CD4-positive, alpha-beta memory T cell (primary cell): Measurements from ENCODE around the gene AIFM3. TPM values are rescaled to one million over a fixed set of nuclear protein-coding genes. Genes with fewer than 3 reads are reported as not detected.
"Not testable (repeated sequence)": the region's sequence is repeated elsewhere in the genome, so short reads cannot be mapped to it uniquely, and the experiment has no call there.

Experiments
- CTCF ChIA-PET: fragments of 350-600 bp; sonication (Branson Sonifier 250); formaldehyde crosslinking; loops from one replicate; lab custom pipeline; 2021; ENCODE audit warnings: inconsistent platforms; ENCODE audit not compliant: partially characterized antibody; lab: Charles Lee
- POLR2A ChIA-PET: fragments of 350-600 bp; sonication (Branson Sonifier 250); formaldehyde crosslinking; loops from one replicate; lab custom pipeline; 2021; ENCODE audit not compliant: partially characterized antibody; lab: Charles Lee
- DNase-seq, 5 donors: peaks; one replicate each; pipeline versions ENCODE4 v3.0.0 to v3.0.0-alpha.2; 2020 to 2022; ENCODE audit warnings: mixed read lengths in 1 of 5
- H3K27ac ChIP-seq: one replicate; pipeline ENCODE4 v1.7.0; 2013; ENCODE audit warnings: low read depth, low read length
- H3K27me3 ChIP-seq: 2 replicates; pipeline ENCODE4 v1.7.0; 2013; ENCODE audit warnings: mild to moderate bottlenecking, low read length, moderate library complexity; ENCODE audit not compliant: insufficient read depth
- H3K36me3 ChIP-seq: 2 replicates; pipeline ENCODE4 v1.7.0; 2013; ENCODE audit warnings: mild to moderate bottlenecking, low read length, moderate library complexity; ENCODE audit not compliant: insufficient read depth
- H3K4me1 ChIP-seq: 2 replicates; pipeline ENCODE4 v1.7.0; 2013; ENCODE audit warnings: mild to moderate bottlenecking, low read length, moderate library complexity; ENCODE audit not compliant: insufficient read depth
- H3K4me3 ChIP-seq, 2 donors: one replicate each; pipeline ENCODE4 v1.7.0; 2013; ENCODE audit warnings: low read length in 2 of 2, mild to moderate bottlenecking in 1 of 2
- H3K9me3 ChIP-seq, 2 donors: one replicate each; pipeline ENCODE4 v1.7.0; 2013; ENCODE audit warnings: low read length in 2 of 2, control low read depth in 1 of 2; ENCODE audit not compliant: control insufficient read depth in 1 of 2
- H3K27ac Mint-ChIP-seq, 7 donors: one replicate each; pipeline ENCODE4 v1.8.0; 2020 to 2021; ENCODE audit warnings: mixed read lengths in 7 of 7, mild to moderate bottlenecking in 6 of 7, inconsistent platforms in 3 of 7, moderate library complexity in 3 of 7
- H3K27me3 Mint-ChIP-seq, 2 donors: one replicate each; pipeline ENCODE4 v1.8.0; 2020 to 2021; ENCODE audit warnings: mixed read lengths in 2 of 2
- H3K36me3 Mint-ChIP-seq, 2 donors: one replicate each; pipeline ENCODE4 v1.8.0; 2020 to 2021; ENCODE audit warnings: mixed read lengths in 2 of 2, inconsistent platforms in 1 of 2, mild to moderate bottlenecking in 1 of 2
- H3K4me1 Mint-ChIP-seq, 4 donors: one replicate each; pipeline ENCODE4 v1.8.0; 2020 to 2021; ENCODE audit warnings: mixed read lengths in 4 of 4, mild to moderate bottlenecking in 1 of 4
- H3K4me3 Mint-ChIP-seq, 8 donors: one replicate each; pipeline ENCODE4 v1.8.0; 2020 to 2021; ENCODE audit warnings: mixed read lengths in 8 of 8, mild to moderate bottlenecking in 7 of 8, moderate library complexity in 6 of 8, inconsistent platforms in 3 of 8
- H3K9me3 Mint-ChIP-seq, 8 donors: one replicate each; pipeline ENCODE4 v1.8.0; 2020 to 2021; ENCODE audit warnings: mixed read lengths in 8 of 8, mild to moderate bottlenecking in 5 of 8, inconsistent platforms in 3 of 8, moderate library complexity in 1 of 8
- intact Hi-C: fragments of 100-400 bp; cut with micrococcal nuclease; formaldehyde crosslinking; loops from one replicate; pipeline ENCODE4 v1.15.1; 2023
- polyA plus RNA-seq, 2 donors: library from polyadenylated mRNA; unstranded; fragments of 300-500 nt; fragmentation: Illumina TruSeq; gene quantifications; one replicate each; pipeline ENCODE4 v1.2.3, GENCODE V29; 2021
- total RNA-seq, 2 experiments: library from RNA; stranded (reverse); gene quantifications; one replicate each; pipeline ENCODE4 v1.2.3, GENCODE V29; 2021

The AIFM3 gene
- total and polyA plus RNA-seq, 4 experiments from 2014 or later: 0.55 to 1.0 TPM; not detected in 2

GRCh38 chr22:20927940-20928572, 39.0 kb upstream of the AIFM3 start:
- no peak overlapping the region for H3K27ac ChIP-seq
- H3K27me3 ChIP-seq: no peaks in the 10 kb centered on the region
- Mint-ChIP-seq H3K4me3 (peak overlapping the region in 1 of 8 donors; percentile 15), H3K9me3 (no peaks in the 10 kb centered on the region), H3K27ac (peak overlapping the region in 2 of 7 donors; percentile 10 to 70), H3K36me3 (peaks cover 11 to 17% of the 10 kb centered on the region in 2 donors), H3K4me1 (peaks cover 30 to 77% (median 57%) of the 10 kb centered on the region in 4 donors), H3K27me3 (no peaks in the 10 kb centered on the region)
- peaks cover 24% of the 10 kb centered on the region for H3K36me3 ChIP-seq
- H3K9me3 ChIP-seq: no peaks in the 10 kb centered on the region
- intact Hi-C loops: no loop called here
- no peak overlapping the region for H3K4me3 ChIP-seq
- H3K4me1 ChIP-seq: peaks cover 78% of the 10 kb centered on the region
- POLR2A ChIA-PET: no interaction called here
- peak in 1 of 5 donors; percentile 35 for DNase-seq
- CTCF ChIA-PET: no interaction called here

- H3K4me1 ChIP-seq: peaks cover 75% of the 10 kb centered on the region
- Mint-ChIP-seq H3K36me3 (peaks cover 11 to 17% of the 10 kb centered on the region in 2 donors), H3K4me1 (peaks cover 30 to 81% (median 57%) of the 10 kb centered on the region in 4 donors), H3K9me3 (no peaks in the 10 kb centered on the region), H3K27ac (peak overlapping the region in 2 of 7 donors; percentile 10 to 46), H3K27me3 (no peaks in the 10 kb centered on the region), H3K4me3 (peak overlapping the region in 2 of 8 donors; percentile 4 to 38)
- peaks cover 25% of the 10 kb centered on the region for H3K36me3 ChIP-seq
- POLR2A ChIA-PET: no interaction called here
- H3K27me3 ChIP-seq: no peaks in the 10 kb centered on the region
- intact Hi-C loops: no loop called here
- DNase-seq: no peak
- no peaks in the 10 kb centered on the region for H3K9me3 ChIP-seq
- H3K27ac ChIP-seq: no peak overlapping the region
- CTCF ChIA-PET: no interaction called here
- no peak overlapping the region for H3K4me3 ChIP-seq
Measured at GRCh38 chr22:20928573-20928967, 38.5 kb upstream of the AIFM3 start.

GRCh38 chr22:20930004-20930403, 37.1 kb upstream of the AIFM3 start:
- intact Hi-C loops: no loop called here
- peak overlapping the region in 2 of 8 donors; percentile 13 to 28 for H3K4me3 Mint-ChIP-seq
- POLR2A ChIA-PET: interaction anchor here (1.5 kb wide), 1 partner anchor 10 kb away, joined by 4 read pairs; no protein-coding TSS in a partner anchor

GRCh38 chr22:20930435-20930834, 36.6 kb upstream of the AIFM3 start:
- H3K4me3 ChIP-seq, H3K9me3 ChIP-seq, DNase-seq, H3K27me3 ChIP-seq, intact Hi-C loops, CTCF ChIA-PET, H3K27me3 Mint-ChIP-seq, H3K9me3 Mint-ChIP-seq, H3K27ac ChIP-seq: not testable (repeated sequence)
- H3K4me1 Mint-ChIP-seq: peaks cover 32 to 80% (median 58%) of the 10 kb centered on the region in 4 donors
- POLR2A ChIA-PET: interaction anchor here (1.5 kb wide), 1 partner anchor 10 kb away, joined by 4 read pairs; no protein-coding TSS in a partner anchor
- peak overlapping the region in 2 of 7 donors; percentile 37 to 73 for H3K27ac Mint-ChIP-seq
- peaks cover 20 to 35% of the 10 kb centered on the region in 2 donors for H3K36me3 Mint-ChIP-seq
- H3K36me3 ChIP-seq: peaks cover 29% of the 10 kb centered on the region
- H3K4me3 Mint-ChIP-seq: peak overlapping the region in 3 of 8 donors; percentile 15 to 28 (median 22)
- H3K4me1 ChIP-seq: peaks cover 75% of the 10 kb centered on the region

More at GRCh38 chr22:20930004-20930403, 37.1 kb upstream of the AIFM3 start:
- Histone ChIP-seq H3K9me3 (no peaks in the 10 kb centered on the region), H3K27me3 (no peaks in the 10 kb centered on the region), H3K36me3 (peaks cover 29% of the 10 kb centered on the region), H3K27ac (no peak overlapping the region), H3K4me3 (no peak overlapping the region), H3K4me1 (peaks cover 75% of the 10 kb centered on the region)
- H3K27ac Mint-ChIP-seq: peak overlapping the region in 4 of 7 donors; percentile 2 to 10 (median 4)
- DNase-seq: no peak
- H3K4me1 Mint-ChIP-seq: peaks cover 35 to 80% (median 59%) of the 10 kb centered on the region in 4 donors
- no peaks in the 10 kb centered on the region for H3K27me3 Mint-ChIP-seq
- CTCF ChIA-PET: no interaction called here
- peaks cover 20 to 30% of the 10 kb centered on the region in 2 donors for H3K36me3 Mint-ChIP-seq
- no peaks in the 10 kb centered on the region for H3K9me3 Mint-ChIP-seq

- peak overlapping the region in 4 of 7 donors; percentile 16 to 66 (median 39) for H3K27ac Mint-ChIP-seq
- Histone ChIP-seq H3K4me1 (peaks cover 75% of the 10 kb centered on the region), H3K4me3 (no peak overlapping the region), H3K36me3 (peaks cover 33% of the 10 kb centered on the region), H3K27ac (no peak overlapping the region), H3K27me3 (no peaks in the 10 kb centered on the region), H3K9me3 (no peaks in the 10 kb centered on the region)
- no peaks in the 10 kb centered on the region for H3K9me3 Mint-ChIP-seq
- peaks cover 29 to 80% (median 56%) of the 10 kb centered on the region in 4 donors for H3K4me1 Mint-ChIP-seq
- peaks cover 24 to 37% of the 10 kb centered on the region in 2 donors for H3K36me3 Mint-ChIP-seq
- H3K4me3 Mint-ChIP-seq: no peak overlapping the region
- intact Hi-C loops: no loop called here
- CTCF ChIA-PET: interaction anchor here (1.4 kb wide), 1 partner anchor 14 kb away, joined by 4 read pairs; the partner anchor contains the start of gene CRKL
- POLR2A ChIA-PET: interaction anchor here (1.5 kb wide), 1 partner anchor 11 kb away, joined by 4 read pairs; no protein-coding TSS in a partner anchor
- H3K27me3 Mint-ChIP-seq: no peaks in the 10 kb centered on the region
- DNase-seq: no peak
Measured at GRCh38 chr22:20931126-20931654, 35.9 kb upstream of the AIFM3 start.

- POLR2A ChIA-PET: interaction anchor here (1.2 kb wide), 1 partner anchor 17 kb away, joined by 4 read pairs; the partner anchor contains the start of gene CRKL
- Mint-ChIP-seq H3K9me3 (no peaks in the 10 kb centered on the region), H3K4me1 (peaks cover 44 to 89% (median 66%) of the 10 kb centered on the region in 4 donors), H3K4me3 (peak overlapping the region in 2 of 8 donors; percentile 7 to 52), H3K36me3 (peaks cover 34 to 52% of the 10 kb centered on the region in 2 donors), H3K27me3 (no peaks in the 10 kb centered on the region), H3K27ac (peak overlapping the region in 2 of 7 donors; percentile 12 to 65)
- CTCF ChIA-PET: no interaction called here
- intact Hi-C loops: no loop called here
- Histone ChIP-seq H3K4me3 (no peak overlapping the region), H3K4me1 (peaks cover 80% of the 10 kb centered on the region), H3K27me3 (no peaks in the 10 kb centered on the region), H3K36me3 (peaks cover 37% of the 10 kb centered on the region), H3K9me3 (no peaks in the 10 kb centered on the region), H3K27ac (no peak overlapping the region)
- DNase-seq: no peak
Measured at GRCh38 chr22:20933910-20934309, 33.1 kb upstream of the AIFM3 start.

GRCh38 chr22:20935049-20935448, 32.0 kb upstream of the AIFM3 start:
- intact Hi-C loops, H3K9me3 ChIP-seq, H3K27ac ChIP-seq, H3K9me3 Mint-ChIP-seq, DNase-seq, CTCF ChIA-PET, H3K27me3 ChIP-seq, H3K27ac Mint-ChIP-seq, H3K27me3 Mint-ChIP-seq, H3K4me3 ChIP-seq: not testable (repeated sequence)
- peaks cover 46 to 90% (median 65%) of the 10 kb centered on the region in 4 donors for H3K4me1 Mint-ChIP-seq
- POLR2A ChIA-PET: interaction anchor here (1.2 kb wide), 1 partner anchor 18 kb away, joined by 4 read pairs; the partner anchor contains the start of gene CRKL
- Histone ChIP-seq H3K4me1 (peaks cover 79% of the 10 kb centered on the region), H3K36me3 (peaks cover 37% of the 10 kb centered on the region)
- H3K4me3 Mint-ChIP-seq: peak overlapping the region in 3 of 8 donors; percentile 17 to 62 (median 58)
- H3K36me3 Mint-ChIP-seq: peaks cover 32 to 59% of the 10 kb centered on the region in 2 donors
